Ishikawa (cell line): ENCODE measurements around the gene IREB2.

Experiments
- CEBPB ChIP-seq: IDR thresholded peaks from 2 replicates; pipeline ENCODE4 v1.6.1; 2012
- CREB1 ChIP-seq: IDR thresholded peaks from 2 replicates; pipeline ENCODE4 v1.6.1; 2012; ENCODE audit warnings: low read depth
- EGR1 ChIP-seq: IDR thresholded peaks from 2 replicates; pipeline ENCODE4 v1.6.1; 2012
- EP300 ChIP-seq: IDR thresholded peaks from 2 replicates; pipeline ENCODE4 v1.6.1; 2012; ENCODE audit warnings: borderline replicate concordance
- FOXM1 ChIP-seq: IDR thresholded peaks from 2 replicates; pipeline ENCODE4 v1.6.1; 2012; ENCODE audit warnings: low read depth, borderline replicate concordance
- NFIC ChIP-seq: IDR thresholded peaks from 2 replicates; pipeline ENCODE4 v1.6.1; 2012
- RAD21 ChIP-seq: IDR thresholded peaks from 2 replicates; pipeline ENCODE4 v1.6.1; 2012; ENCODE audit warnings: low read depth
- TAF1 ChIP-seq: IDR thresholded peaks from 2 replicates; pipeline ENCODE4 v1.6.1; 2012; ENCODE audit warnings: low read depth, mild to moderate bottlenecking
- TCF12 ChIP-seq: IDR thresholded peaks from 2 replicates; pipeline ENCODE4 v1.6.1; 2012; ENCODE audit warnings: low read depth
- TEAD4 ChIP-seq: IDR thresholded peaks from 2 replicates; pipeline ENCODE4 v1.6.1; 2012
- YY1 ChIP-seq: IDR thresholded peaks from 2 replicates; pipeline ENCODE4 v1.6.1; 2012; ENCODE audit warnings: low read depth
- ZBTB7A ChIP-seq: IDR thresholded peaks from 2 replicates; pipeline ENCODE4 v1.6.1; 2012; ENCODE audit warnings: low read depth
- TF ChIP-seq, protein P1 (sequence below): IDR thresholded peaks from 2 replicates; pipeline ENCODE4 v1.6.1; 2012; ENCODE audit warnings: low read depth, mild to moderate bottlenecking
- TF ChIP-seq, protein P2 (sequence below): IDR thresholded peaks from 2 replicates; pipeline ENCODE4 v1.6.1; 2012
- TF ChIP-seq, protein P3 (sequence below): IDR thresholded peaks from 2 replicates; pipeline ENCODE4 v1.6.1; 2012

IREB2 gene

DNA sequence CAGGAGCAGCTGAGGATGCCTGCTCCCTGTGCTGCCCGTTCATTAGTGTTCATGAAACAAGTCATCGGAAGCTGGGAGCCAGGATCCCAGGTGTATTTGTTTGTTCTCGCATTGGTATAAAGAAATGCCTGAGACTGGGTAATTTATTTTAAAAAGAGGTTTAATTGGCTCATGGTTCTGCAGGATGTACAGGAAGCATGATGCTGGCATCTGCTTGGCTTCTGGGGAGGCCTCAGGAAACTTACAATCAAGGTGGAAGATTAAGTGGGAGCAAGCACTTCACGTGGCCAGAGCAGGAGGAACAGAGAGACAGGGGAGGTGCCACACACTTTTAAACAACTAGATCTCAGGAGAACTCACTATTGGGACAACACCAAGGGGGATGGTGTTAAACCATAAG is 63.8 kb downstream of the IREB2 start:
- no peak for TF ChIP-seq CEBPB
- no peak for TF ChIP-seq TEAD4
- no peak for TF ChIP-seq NFIC
- TF ChIP-seq, protein P1, sequence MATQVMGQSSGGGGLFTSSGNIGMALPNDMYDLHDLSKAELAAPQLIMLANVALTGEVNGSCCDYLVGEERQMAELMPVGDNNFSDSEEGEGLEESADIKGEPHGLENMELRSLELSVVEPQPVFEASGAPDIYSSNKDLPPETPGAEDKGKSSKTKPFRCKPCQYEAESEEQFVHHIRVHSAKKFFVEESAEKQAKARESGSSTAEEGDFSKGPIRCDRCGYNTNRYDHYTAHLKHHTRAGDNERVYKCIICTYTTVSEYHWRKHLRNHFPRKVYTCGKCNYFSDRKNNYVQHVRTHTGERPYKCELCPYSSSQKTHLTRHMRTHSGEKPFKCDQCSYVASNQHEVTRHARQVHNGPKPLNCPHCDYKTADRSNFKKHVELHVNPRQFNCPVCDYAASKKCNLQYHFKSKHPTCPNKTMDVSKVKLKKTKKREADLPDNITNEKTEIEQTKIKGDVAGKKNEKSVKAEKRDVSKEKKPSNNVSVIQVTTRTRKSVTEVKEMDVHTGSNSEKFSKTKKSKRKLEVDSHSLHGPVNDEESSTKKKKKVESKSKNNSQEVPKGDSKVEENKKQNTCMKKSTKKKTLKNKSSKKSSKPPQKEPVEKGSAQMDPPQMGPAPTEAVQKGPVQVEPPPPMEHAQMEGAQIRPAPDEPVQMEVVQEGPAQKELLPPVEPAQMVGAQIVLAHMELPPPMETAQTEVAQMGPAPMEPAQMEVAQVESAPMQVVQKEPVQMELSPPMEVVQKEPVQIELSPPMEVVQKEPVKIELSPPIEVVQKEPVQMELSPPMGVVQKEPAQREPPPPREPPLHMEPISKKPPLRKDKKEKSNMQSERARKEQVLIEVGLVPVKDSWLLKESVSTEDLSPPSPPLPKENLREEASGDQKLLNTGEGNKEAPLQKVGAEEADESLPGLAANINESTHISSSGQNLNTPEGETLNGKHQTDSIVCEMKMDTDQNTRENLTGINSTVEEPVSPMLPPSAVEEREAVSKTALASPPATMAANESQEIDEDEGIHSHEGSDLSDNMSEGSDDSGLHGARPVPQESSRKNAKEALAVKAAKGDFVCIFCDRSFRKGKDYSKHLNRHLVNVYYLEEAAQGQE, result no peak
- no peak for TF ChIP-seq EGR1
- TF ChIP-seq EP300, result no peak
- TF ChIP-seq FOXM1, result no peak
- TF ChIP-seq TCF12, result no peak
- TF ChIP-seq CREB1, result no peak
- no peak for TF ChIP-seq TAF1
- TF ChIP-seq RAD21, result no peak
- no peak for TF ChIP-seq YY1
- TF ChIP-seq, protein P2, sequence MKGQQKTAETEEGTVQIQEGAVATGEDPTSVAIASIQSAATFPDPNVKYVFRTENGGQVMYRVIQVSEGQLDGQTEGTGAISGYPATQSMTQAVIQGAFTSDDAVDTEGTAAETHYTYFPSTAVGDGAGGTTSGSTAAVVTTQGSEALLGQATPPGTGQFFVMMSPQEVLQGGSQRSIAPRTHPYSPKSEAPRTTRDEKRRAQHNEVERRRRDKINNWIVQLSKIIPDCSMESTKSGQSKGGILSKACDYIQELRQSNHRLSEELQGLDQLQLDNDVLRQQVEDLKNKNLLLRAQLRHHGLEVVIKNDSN, result no peak
- TF ChIP-seq ZBTB7A, result no peak
- TF ChIP-seq, protein P3, sequence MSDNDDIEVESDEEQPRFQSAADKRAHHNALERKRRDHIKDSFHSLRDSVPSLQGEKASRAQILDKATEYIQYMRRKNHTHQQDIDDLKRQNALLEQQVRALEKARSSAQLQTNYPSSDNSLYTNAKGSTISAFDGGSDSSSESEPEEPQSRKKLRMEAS, result no peak

DNA sequence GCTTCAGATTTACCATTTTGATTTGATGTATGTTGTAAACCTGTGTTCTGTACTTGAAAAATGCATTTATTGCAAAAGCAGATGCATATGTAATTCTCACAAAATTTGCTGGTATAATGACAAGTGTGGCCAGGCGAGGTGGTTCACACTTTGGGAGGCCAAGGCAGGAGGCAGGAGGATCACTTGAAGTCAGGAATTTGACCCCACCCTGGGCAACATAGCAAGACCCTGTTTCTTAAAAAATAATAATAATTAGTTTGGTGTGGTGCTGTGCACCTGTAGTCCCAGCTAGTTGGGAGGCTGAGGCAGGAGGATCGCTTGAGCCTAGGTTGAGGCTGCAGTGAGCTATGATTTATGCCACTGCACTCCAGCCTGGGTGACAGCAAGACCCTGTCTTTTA is 64.6 kb downstream of the IREB2 start:
- TF ChIP-seq, protein P1, result no peak
- TF ChIP-seq RAD21, result no peak
- no peak for TF ChIP-seq TCF12
- TF ChIP-seq EGR1, result no peak
- TF ChIP-seq, protein P2, result no peak
- no peak for TF ChIP-seq FOXM1
- no peak for TF ChIP-seq CEBPB
- TF ChIP-seq TAF1, result no peak
- TF ChIP-seq YY1, result no peak
- no peak for TF ChIP-seq ZBTB7A
- TF ChIP-seq EP300, result no peak
- TF ChIP-seq TEAD4, result no peak
- no peak for TF ChIP-seq CREB1
- no peak for TF ChIP-seq NFIC
- TF ChIP-seq, protein P3, result no peak

DNA sequence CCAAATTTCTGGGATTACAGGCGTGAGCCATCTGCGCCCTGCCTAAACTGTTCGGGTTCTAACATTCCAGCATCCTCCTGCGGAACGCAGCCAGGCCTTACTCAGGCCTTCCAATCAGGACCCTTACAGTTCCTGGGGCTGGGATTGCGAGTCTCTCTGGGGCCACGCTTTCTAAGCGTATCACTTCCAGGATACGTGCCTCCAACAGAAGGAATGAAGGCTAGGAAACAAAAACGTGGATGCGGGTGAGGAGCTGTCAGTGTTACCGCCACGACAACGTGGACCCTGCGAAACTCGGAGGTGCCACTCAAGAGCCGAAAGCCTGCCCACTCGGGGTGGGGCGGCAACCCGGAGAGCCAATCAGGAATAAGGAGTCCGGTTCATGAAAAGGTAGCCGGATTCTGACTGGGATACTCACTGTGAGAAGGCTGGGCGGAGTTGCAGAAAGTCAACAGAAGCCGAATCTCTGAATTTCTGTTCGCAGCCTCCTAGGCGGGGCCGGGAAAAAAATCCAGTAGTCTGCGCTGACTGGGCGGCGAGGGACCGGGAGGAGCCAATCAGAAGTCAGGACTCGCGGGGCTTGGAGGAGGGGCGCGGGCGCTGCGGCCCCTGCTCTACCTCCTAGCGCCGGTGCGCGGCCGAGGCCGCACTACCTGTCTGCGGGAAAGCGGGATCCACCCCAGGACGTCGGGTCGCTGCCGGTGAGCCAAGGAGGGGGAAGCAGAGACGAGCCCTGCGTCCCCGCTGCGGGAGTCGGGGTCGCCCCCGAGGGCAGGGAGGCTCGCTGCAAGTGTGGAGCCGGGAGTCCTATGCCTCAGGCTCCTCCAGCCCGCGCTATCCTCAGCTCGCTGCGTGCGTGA is 69.2 kb downstream of the IREB2 start, which contains the start of gene HYKK:
Gene HYKK (plus strand): TSS at position 607 of the 860 bp plus-strand sequence. CDS start 5,512 bp downstream, outside the sequence.
- TF ChIP-seq, protein P3, result peak; percentile 56
- no peak for TF ChIP-seq EGR1
- TF ChIP-seq RAD21, result no peak
- TF ChIP-seq TEAD4, result 0 out of 2 replicates have a peak, but pooled peaks have one; percentile 17
- no peak for TF ChIP-seq CEBPB
- peak; percentile 63; the same call in 1 of the 2 replicates for TF ChIP-seq TAF1
- no peak for TF ChIP-seq NFIC
- peak; percentile 29; the same call in 1 of the 2 replicates for TF ChIP-seq YY1
- TF ChIP-seq CREB1, result no peak
- TF ChIP-seq, protein P2, result no peak
- TF ChIP-seq ZBTB7A, result no peak
- TF ChIP-seq EP300, result no peak
- TF ChIP-seq, protein P1, result no peak
- TF ChIP-seq TCF12, result 0 out of 2 replicates have a peak, but pooled peaks have one; percentile 12
- TF ChIP-seq FOXM1, result no peak
